Right lobe of liver (tissue), 6 donors: Measurements from ENCODE around the gene UPK2. TPM values are rescaled to one million over a fixed set of nuclear protein-coding genes. Genes with fewer than 3 reads are reported as not detected.
A peak's percentile ranks its signal among the peaks of the same experiment; 100 is the strongest.
"Not testable (repeated sequence)": the region's sequence is repeated elsewhere in the genome, so short reads cannot be mapped to it uniquely, and the experiment has no call there.

Experiments used
- ATAC-seq, 4 donors: fragments of 200-7000 bp; cut with Tn5 transposase; one replicate each; pipeline ENCODE4 v1.9.1; 2020; ENCODE audit warnings: mild to moderate bottlenecking in 4 of 4, moderate library complexity in 4 of 4
- DNase-seq, 3 donors: peaks; one replicate each; pipeline ENCODE4 v3.0.0-alpha.2; 2020
- H3K27ac ChIP-seq, 3 donors: fragments of 200-600 bp; one replicate each; pipeline ENCODE4 v1.8.0; 2022
- H3K27me3 ChIP-seq, 2 donors: fragments of 200-600 bp; one replicate each; pipeline ENCODE4 v1.8.0; 2022
- H3K36me3 ChIP-seq, 4 donors: fragments of 200-600 bp; sonication (generic) in 1 of 4; one replicate each; pipeline versions ENCODE4 v1.5.1 to v1.8.0; 2017 to 2022; ENCODE audit warnings: control low read depth in 1 of 4
- H3K4me1 ChIP-seq, 4 donors: fragments of 200-600 bp; sonication (generic) in 1 of 4; one replicate each; pipeline versions ENCODE4 v1.5.1 to v1.8.0; 2017 to 2022; ENCODE audit warnings: control low read depth in 1 of 4
- H3K4me3 ChIP-seq, 3 donors: fragments of 200-600 bp; one replicate each; pipeline ENCODE4 v1.8.0; 2022
- H3K9me3 ChIP-seq, 4 donors: fragments of 200-600 bp; sonication (generic) in 1 of 4; one replicate each; pipeline versions ENCODE4 v1.5.1 to v1.8.0; 2017 to 2022; ENCODE audit warnings: control low read depth in 1 of 4
- POLR2A ChIP-seq: fragments of 450-650 bp; IDR thresholded peaks from one replicate; pipeline ENCODE4 v1.6.1; 2017; ENCODE audit warnings: antibody characterized with exemption, mild to moderate bottlenecking
- WGBS: methylation state at CpG from one replicate; pipeline ENCODE4 v1.1.6; 2018; ENCODE audit warnings: low coverage, low lambda C conversion rate; ENCODE audit not compliant: insufficient coverage; ENCODE audit errors: missing lambda C conversion rate; 5-methylcytosine and 5-hydroxymethylcytosine counted together
- intact Hi-C, 2 donors: fragments of 100-400 bp; cut with DNase I; formaldehyde crosslinking; loops; one replicate each; pipeline versions ENCODE4 v1.11.2 to v1.14.1; 2022
- total RNA-seq, 6 experiments: library from RNA; depleted of rRNA in 2 of 6; stranded (reverse); fragments of >200 nt in 2 of 6; fragmentation: NEBNext Ultra II Directional in 3 of 6; extraction: Animal tissue kit (Norgen Biotek cat#: 25700) in 3 of 6; gene quantifications; one replicate each; pipeline versions ENCODE4 v1.1.0 to v1.2.4, GENCODE V29; 2016 to 2023
- TF ChIP-seq, protein P1 (sequence below), 4 donors: fragments of 200-600 bp in 3 of 4; fragments of 450-650 bp in 1 of 4; IDR thresholded peaks; one replicate each; pipeline versions ENCODE4 v1.5.1 to v1.8.0; 2016 to 2022; ENCODE audit warnings: antibody characterized with exemption in 4 of 4, mild to moderate bottlenecking in 2 of 4
- donor health status: DM: no; HTN: yes; CAD: no.
- donor health status: DM: no; HTN: no; CAD: no.
- donor health status: DM: no; HTN: no; CAD: no.
- donor health status: DM: no; HTN: yes; CAD: no.
- donor health status: DM: no; HTN: yes; CAD: no.

The UPK2 gene
- total RNA-seq, 6 experiments from 2014 or later = not detected

DNA sequence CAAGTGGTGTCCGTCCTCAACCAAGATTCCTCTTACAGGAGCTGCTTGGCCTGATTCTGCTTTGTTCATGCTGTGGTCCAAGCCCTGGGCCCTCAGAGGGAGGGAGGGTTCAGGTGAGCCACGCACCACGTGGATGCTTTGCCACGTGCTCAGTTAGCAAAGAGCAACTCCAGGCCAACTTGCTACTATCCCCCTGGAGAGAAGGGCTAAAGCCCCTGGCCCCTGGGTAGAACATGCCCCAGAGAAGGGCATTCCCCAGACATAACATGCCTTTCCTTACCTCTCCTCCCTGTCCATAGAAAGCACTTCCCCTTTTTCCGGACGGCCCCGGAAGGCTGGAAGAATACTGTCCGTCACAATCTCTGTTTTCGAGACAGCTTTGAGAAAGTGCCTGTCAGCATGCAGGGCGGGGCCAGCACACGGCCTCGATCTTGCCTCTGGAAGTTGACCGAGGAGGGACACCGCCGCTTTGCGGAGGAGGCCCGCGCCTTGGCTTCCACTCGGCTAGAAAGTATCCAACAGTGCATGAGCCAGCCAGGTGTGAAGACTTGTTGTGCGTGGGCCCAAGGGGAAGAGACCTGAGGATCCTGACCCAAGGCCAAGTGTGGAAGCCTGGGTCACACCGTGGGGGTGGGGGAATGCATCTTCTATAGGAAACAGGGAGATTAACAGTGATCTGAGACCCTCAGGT lies 24.2 kb downstream of the UPK2 start:
- no peaks in the 10 kb centered on the region for H3K9me3 ChIP-seq
- intact Hi-C loops = no loop called here
- H3K36me3 ChIP-seq = no peaks in the 10 kb centered on the region
- H3K4me3 ChIP-seq = no peak overlapping the region
- no peak overlapping the region for H3K27ac ChIP-seq
- ATAC-seq (peak; percentile 50 to 63 (median 60)), DNase-seq (peak in 1 of 3 donors; percentile 30)
- WGBS = 27% methylated on average over 10 of the region's 21 CpGs
- no peaks in the 10 kb centered on the region for H3K27me3 ChIP-seq
- no peaks in the 10 kb centered on the region for H3K4me1 ChIP-seq
- TF ChIP-seq, protein P1, sequence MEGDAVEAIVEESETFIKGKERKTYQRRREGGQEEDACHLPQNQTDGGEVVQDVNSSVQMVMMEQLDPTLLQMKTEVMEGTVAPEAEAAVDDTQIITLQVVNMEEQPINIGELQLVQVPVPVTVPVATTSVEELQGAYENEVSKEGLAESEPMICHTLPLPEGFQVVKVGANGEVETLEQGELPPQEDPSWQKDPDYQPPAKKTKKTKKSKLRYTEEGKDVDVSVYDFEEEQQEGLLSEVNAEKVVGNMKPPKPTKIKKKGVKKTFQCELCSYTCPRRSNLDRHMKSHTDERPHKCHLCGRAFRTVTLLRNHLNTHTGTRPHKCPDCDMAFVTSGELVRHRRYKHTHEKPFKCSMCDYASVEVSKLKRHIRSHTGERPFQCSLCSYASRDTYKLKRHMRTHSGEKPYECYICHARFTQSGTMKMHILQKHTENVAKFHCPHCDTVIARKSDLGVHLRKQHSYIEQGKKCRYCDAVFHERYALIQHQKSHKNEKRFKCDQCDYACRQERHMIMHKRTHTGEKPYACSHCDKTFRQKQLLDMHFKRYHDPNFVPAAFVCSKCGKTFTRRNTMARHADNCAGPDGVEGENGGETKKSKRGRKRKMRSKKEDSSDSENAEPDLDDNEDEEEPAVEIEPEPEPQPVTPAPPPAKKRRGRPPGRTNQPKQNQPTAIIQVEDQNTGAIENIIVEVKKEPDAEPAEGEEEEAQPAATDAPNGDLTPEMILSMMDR (IDR thresholded peaks at IDR 0.05) = no peak
- no peak for TF ChIP-seq POLR2A

DNA sequence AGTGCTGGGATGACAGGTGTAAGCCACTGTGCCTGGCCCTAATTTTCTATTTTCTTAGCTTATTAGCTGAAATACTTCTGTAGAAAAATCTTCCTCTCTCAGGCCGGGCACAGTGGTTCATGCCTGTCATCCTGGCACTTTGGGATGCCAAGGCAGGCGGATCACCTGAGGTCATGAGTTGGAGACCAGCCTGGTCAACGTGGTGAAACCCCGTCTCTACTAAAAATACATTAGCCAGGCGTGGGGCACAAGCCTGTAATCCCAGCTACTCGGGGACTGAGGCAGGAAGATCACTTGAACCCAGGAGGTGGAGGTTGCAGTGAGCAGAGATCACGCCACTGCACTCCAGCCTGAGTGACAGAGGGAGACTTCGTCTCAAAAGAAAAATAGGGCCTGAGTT lies 28.2 kb downstream of the UPK2 start:
- intact Hi-C loops, H3K4me3 ChIP-seq, ATAC-seq, H3K4me1 ChIP-seq, H3K27me3 ChIP-seq, H3K9me3 ChIP-seq, DNase-seq, H3K36me3 ChIP-seq, H3K27ac ChIP-seq: not testable (repeated sequence)
- WGBS = 67% methylated on average over 5 of the region's 8 CpGs

DNA sequence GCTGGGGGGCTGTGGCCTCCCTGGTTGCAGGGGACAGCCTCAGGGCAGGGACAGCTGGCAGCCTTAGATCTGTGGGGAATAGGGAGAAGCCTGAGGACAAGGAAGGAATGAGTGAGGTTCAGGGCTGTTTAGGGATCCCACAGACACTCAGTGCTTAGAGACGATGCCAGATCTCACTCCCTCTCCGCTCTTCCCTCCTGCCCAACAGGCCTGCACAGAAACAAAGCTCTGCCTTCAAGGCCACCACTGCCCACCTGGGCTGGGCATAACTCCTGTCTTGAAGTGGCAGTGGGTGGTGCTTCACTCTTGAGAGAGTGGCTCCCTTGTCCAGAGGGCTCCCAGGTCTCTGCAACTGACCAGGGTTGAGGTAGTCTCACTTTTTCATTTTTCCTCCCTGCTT lies 28.7 kb downstream of the UPK2 start:
- Histone ChIP-seq H3K9me3 (no peaks in the 10 kb centered on the region), H3K27me3 (no peaks in the 10 kb centered on the region), H3K27ac (no peak overlapping the region), H3K4me1 (no peaks in the 10 kb centered on the region), H3K4me3 (no peak overlapping the region), H3K36me3 (no peaks in the 10 kb centered on the region)
- DNase-seq (no peak), ATAC-seq (no peak)
- intact Hi-C loops = no loop called here
- no CpG with 5 or more reads among the region's 2 CpGs for WGBS
- TF ChIP-seq, protein P1 (IDR thresholded peaks at IDR 0.05) = no peak
- TF ChIP-seq POLR2A = no peak

DNA sequence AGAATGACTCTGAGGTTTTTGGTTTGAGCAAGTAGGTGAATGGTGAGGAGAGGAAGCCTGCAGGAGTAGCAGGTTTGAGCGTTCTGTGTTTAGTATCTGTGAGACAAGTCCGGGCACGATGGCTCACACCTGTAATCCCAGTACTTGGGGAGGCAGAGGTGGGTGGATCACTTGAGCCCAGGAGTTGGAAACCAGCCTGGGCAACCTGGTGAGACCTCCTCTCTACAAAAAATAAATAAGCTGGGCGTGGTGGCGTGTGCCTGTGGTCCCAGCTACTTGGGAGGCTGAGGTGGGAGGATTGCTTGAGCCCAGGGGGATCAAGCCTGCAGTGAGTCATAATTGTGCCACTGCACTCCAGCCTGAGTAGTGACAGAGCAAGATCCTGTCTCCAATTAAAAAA lies 32.2 kb downstream of the UPK2 start:
- H3K27ac ChIP-seq = no peak overlapping the region
- no peaks in the 10 kb centered on the region for H3K9me3 ChIP-seq
- TF ChIP-seq, protein P1 (IDR thresholded peaks at IDR 0.05) = no peak
- TF ChIP-seq POLR2A = no peak
- H3K36me3 ChIP-seq = no peaks in the 10 kb centered on the region
- no peaks in the 10 kb centered on the region for H3K4me1 ChIP-seq
- ATAC-seq = no peak
- WGBS = 85% methylated on average over 5 of the region's 5 CpGs
- no peak overlapping the region for H3K4me3 ChIP-seq
- intact Hi-C loops = no loop called here
- H3K27me3 ChIP-seq = no peaks in the 10 kb centered on the region
- DNase-seq = no peak

DNA sequence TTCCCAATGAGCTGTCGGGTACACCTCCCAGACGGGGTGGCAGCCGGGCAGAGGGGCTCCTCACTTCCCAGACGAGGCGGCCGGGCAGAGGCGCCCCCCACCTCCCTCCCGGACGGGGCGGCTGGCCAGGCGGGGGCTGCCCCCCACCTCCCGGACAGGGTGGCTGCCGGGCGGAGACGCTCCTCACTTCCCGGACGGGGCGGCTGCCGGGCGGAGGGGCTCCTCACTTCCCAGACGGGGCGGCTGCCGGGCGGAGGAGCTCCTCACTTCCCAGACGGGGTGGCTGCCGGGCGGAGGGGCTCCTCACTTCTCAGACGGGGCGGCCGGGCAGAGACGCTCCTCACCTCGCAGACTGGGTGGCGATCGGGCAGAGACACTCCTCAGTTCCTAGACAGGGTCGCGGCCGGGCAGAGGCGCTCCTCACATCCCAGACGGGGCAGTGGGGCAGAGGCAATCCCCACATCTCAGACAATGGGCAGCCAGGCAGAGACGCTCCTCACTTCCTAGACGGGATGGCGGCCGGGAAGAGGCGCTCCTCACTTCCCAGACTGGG lies 35.5 kb downstream of the UPK2 start:
- H3K4me3 ChIP-seq, H3K27ac ChIP-seq, intact Hi-C loops, H3K4me1 ChIP-seq, H3K36me3 ChIP-seq, H3K9me3 ChIP-seq, DNase-seq, H3K27me3 ChIP-seq, ATAC-seq: not testable (repeated sequence)
- whole genome bisulfite sequencing = 100% methylated on average over 1 of the region's 44 CpGs
